Activated CD4-positive, alpha-beta T cell treated with anti-CD3 and anti-CD28 coated beads, Interleukin-2, amount 50 U/mL, for 24 hours (primary cell): ENCODE data around the gene GSC2.
"Not testable (repeated sequence)": the region's sequence is repeated elsewhere in the genome, so short reads cannot be mapped to it uniquely, and the experiment has no call there.

Experiments used
- DNase-seq, 2 donors: peaks; one replicate each; pipeline ENCODE4 v3.0.0-alpha.2; 2020; ENCODE audit warnings: low read depth in 1 of 2, low spot score in 1 of 2

The GSC2 gene

GRCh38 chr22:19178065-19178656, 28.1 kb upstream of the GSC2 start:
- DNase-seq: peak; percentile 29 to 36

GRCh38 chr22:19177164-19178064, 27.3 kb upstream of the GSC2 start:
- no peak for DNase-seq

- DNase-seq: no peak
Observed at GRCh38 chr22:19176732-19177131, 26.6 kb upstream of the GSC2 start.

GRCh38 chr22:19176175-19176643, 26.1 kb upstream of the GSC2 start:
- no peak for DNase-seq

- DNase-seq: no peak
Observed at GRCh38 chr22:19175602-19176174, 25.6 kb upstream of the GSC2 start.

GRCh38 chr22:19175026-19175601, 25.0 kb upstream of the GSC2 start:
- DNase-seq: no peak

- DNase-seq: no peak
Observed at GRCh38 chr22:19174106-19175025, 24.3 kb upstream of the GSC2 start.

- no peak for DNase-seq
Observed at GRCh38 chr22:19173047-19174035, 23.2 kb upstream of the GSC2 start.

- DNase-seq: no peak
Observed at GRCh38 chr22:19172213-19173046, 22.3 kb upstream of the GSC2 start.

- DNase-seq: no peak
Observed at GRCh38 chr22:19169947-19170318, 19.8 kb upstream of the GSC2 start.

- DNase-seq: no peak
Observed at GRCh38 chr22:19169002-19169946, 19.2 kb upstream of the GSC2 start.

GRCh38 chr22:19168088-19168890, 18.2 kb upstream of the GSC2 start:
- no peak for DNase-seq

- DNase-seq: no peak
Observed at GRCh38 chr22:19167106-19167869, 17.2 kb upstream of the GSC2 start.

- no peak for DNase-seq
Observed at GRCh38 chr22:19166421-19166820, 16.3 kb upstream of the GSC2 start.

GRCh38 chr22:19164425-19164824, 14.3 kb upstream of the GSC2 start:
- no peak for DNase-seq

- DNase-seq: not testable (repeated sequence)
Observed at GRCh38 chr22:19158649-19159048, 8.6 kb upstream of the GSC2 start.
